HG03066 (cell line): ENCODE data around the gene ADORA1.

Source experiments
- ATAC-seq: cut with Tn5 transposase; IDR thresholded peaks from one replicate; pipeline ENCODE4 v1.9.1; 2021; ENCODE audit warnings: low read depth; ENCODE audit not compliant: unreplicated experiment

The ADORA1 gene

GRCh38 chr1:203120325-203121153 is 7.0 kb upstream of the ADORA1 start:
- ATAC-seq: no peak

- no peak for ATAC-seq
Observed at GRCh38 chr1:203121186-203122015, 6.1 kb upstream of the ADORA1 start.

- ATAC-seq: no peak
Observed at GRCh38 chr1:203122159-203122558, 5.4 kb upstream of the ADORA1 start.

GRCh38 chr1:203124011-203124410 is 3.5 kb upstream of the ADORA1 start:
- no peak for ATAC-seq

GRCh38 chr1:203124546-203125317 is 2.8 kb upstream of the ADORA1 start:
- no peak for ATAC-seq

- ATAC-seq: no peak
Observed at GRCh38 chr1:203126151-203126865, 1.2 kb upstream of the ADORA1 start.

- no peak for ATAC-seq
Observed at GRCh38 chr1:203126866-203127665, 460 bp upstream of the ADORA1 start.

GRCh38 chr1:203128431-203128715 is 847 bp downstream of the ADORA1 start:
- ATAC-seq: no peak

GRCh38 chr1:203128716-203129500 is 1.4 kb downstream of the ADORA1 start:
- no peak for ATAC-seq

GRCh38 chr1:203129501-203130231 is 2.1 kb downstream of the ADORA1 start:
- no peak for ATAC-seq

- no peak for ATAC-seq
Observed at GRCh38 chr1:203130358-203130985, 2.9 kb downstream of the ADORA1 start.

- no peak for ATAC-seq
Observed at GRCh38 chr1:203131548-203132200, 4.1 kb downstream of the ADORA1 start.

GRCh38 chr1:203133970-203134725 is 6.6 kb downstream of the ADORA1 start:
- no peak for ATAC-seq

- ATAC-seq: no peak
Observed at GRCh38 chr1:203135636-203136305, 8.2 kb downstream of the ADORA1 start.

- no peak for ATAC-seq
Observed at GRCh38 chr1:203136409-203137042, 9.0 kb downstream of the ADORA1 start.

GRCh38 chr1:203137324-203137723 is 9.8 kb downstream of the ADORA1 start:
- no peak for ATAC-seq
